ENCODE results near the gene SIRPA. TPM values are rescaled to one million over a fixed set of nuclear protein-coding genes. Genes with fewer than 3 reads are reported as not detected.

SIRPA gene
- total RNA-seq, 2 experiments from 2014 or later = 0.10 to 0.12 TPM

GRCh38 chr20:1858871-1859270 lies 36.3 kb upstream of the SIRPA start:
- H3K9me3 Mint-ChIP-seq = no peaks in the 10 kb centered on the region
- intact Hi-C loops (cut with micrococcal nuclease) = no loop called here
- no peak overlapping the region for H3K4me3 Mint-ChIP-seq
- no peak overlapping the region for H3K27ac Mint-ChIP-seq
- DNase-seq = no peak
- CTCF ChIA-PET = no interaction called here
- peaks cover 4% of the 10 kb centered on the region for H3K27me3 Mint-ChIP-seq (ENCODE audit: low read depth)
- H3K4me1 Mint-ChIP-seq (ENCODE audit: low read depth) = no peaks in the 10 kb centered on the region
- H3K36me3 Mint-ChIP-seq (ENCODE audit: low read depth) = no peaks in the 10 kb centered on the region

GRCh38 chr20:1860446-1860845 lies 34.8 kb upstream of the SIRPA start:
- Mint-ChIP-seq H3K9me3 (no peaks in the 10 kb centered on the region), H3K36me3 (ENCODE audit: low read depth) (no peaks in the 10 kb centered on the region), H3K4me1 (ENCODE audit: low read depth) (no peaks in the 10 kb centered on the region), H3K27ac (no peak overlapping the region), H3K4me3 (no peak overlapping the region), H3K27me3 (ENCODE audit: low read depth) (peaks cover 7% of the 10 kb centered on the region)
- intact Hi-C loops (cut with micrococcal nuclease) = no loop called here
- DNase-seq = no peak
- CTCF ChIA-PET = interaction anchor here (0.7 to 1.0 kb wide), 2 partner anchors 10 to 58 kb away, joined by 3 to 6 read pairs; no protein-coding TSS in a partner anchor

GRCh38 chr20:1861347-1861976 lies 33.7 kb upstream of the SIRPA start:
- H3K4me3 Mint-ChIP-seq = no peak overlapping the region
- H3K9me3 Mint-ChIP-seq = no peaks in the 10 kb centered on the region
- DNase-seq = no peak
- CTCF ChIA-PET = interaction anchor here (1.0 kb wide), 1 partner anchor 9 kb away, joined by 3 read pairs; no protein-coding TSS in a partner anchor
- H3K27me3 Mint-ChIP-seq (ENCODE audit: low read depth) = peaks cover 13% of the 10 kb centered on the region
- intact Hi-C loops (cut with micrococcal nuclease) = no loop called here
- H3K27ac Mint-ChIP-seq = no peak overlapping the region
- no peaks in the 10 kb centered on the region for H3K36me3 Mint-ChIP-seq (ENCODE audit: low read depth)
- H3K4me1 Mint-ChIP-seq (ENCODE audit: low read depth) = no peaks in the 10 kb centered on the region

GRCh38 chr20:1861996-1862662 lies 33.1 kb upstream of the SIRPA start:
- H3K27ac Mint-ChIP-seq = no peak overlapping the region
- H3K36me3 Mint-ChIP-seq (ENCODE audit: low read depth) = no peaks in the 10 kb centered on the region
- DNase-seq = no peak
- intact Hi-C loops (cut with micrococcal nuclease) = no loop called here
- CTCF ChIA-PET = no interaction called here
- no peaks in the 10 kb centered on the region for H3K9me3 Mint-ChIP-seq
- peaks cover 13% of the 10 kb centered on the region for H3K27me3 Mint-ChIP-seq (ENCODE audit: low read depth)
- no peaks in the 10 kb centered on the region for H3K4me1 Mint-ChIP-seq (ENCODE audit: low read depth)
- no peak overlapping the region for H3K4me3 Mint-ChIP-seq

GRCh38 chr20:1862663-1863053 lies 32.5 kb upstream of the SIRPA start:
- Mint-ChIP-seq H3K4me1 (ENCODE audit: low read depth) (no peaks in the 10 kb centered on the region), H3K9me3 (no peaks in the 10 kb centered on the region), H3K36me3 (ENCODE audit: low read depth) (no peaks in the 10 kb centered on the region), H3K27ac (no peak overlapping the region), H3K4me3 (no peak overlapping the region), H3K27me3 (ENCODE audit: low read depth) (peaks cover 13% of the 10 kb centered on the region)
- CTCF ChIA-PET = no interaction called here
- intact Hi-C loops (cut with micrococcal nuclease) = no loop called here
- no peak for DNase-seq

GRCh38 chr20:1863296-1863695 lies 31.9 kb upstream of the SIRPA start:
- intact Hi-C loops (cut with micrococcal nuclease) = no loop called here
- H3K4me1 Mint-ChIP-seq (ENCODE audit: low read depth) = no peaks in the 10 kb centered on the region
- H3K27me3 Mint-ChIP-seq (ENCODE audit: low read depth) = peaks cover 14% of the 10 kb centered on the region
- H3K9me3 Mint-ChIP-seq = no peaks in the 10 kb centered on the region
- no peak overlapping the region for H3K27ac Mint-ChIP-seq
- no peaks in the 10 kb centered on the region for H3K36me3 Mint-ChIP-seq (ENCODE audit: low read depth)
- DNase-seq = no peak
- CTCF ChIA-PET = no interaction called here
- H3K4me3 Mint-ChIP-seq = no peak overlapping the region

GRCh38 chr20:1866834-1867233 lies 28.4 kb upstream of the SIRPA start:
- Mint-ChIP-seq H3K36me3 (ENCODE audit: low read depth) (no peaks in the 10 kb centered on the region), H3K4me3 (no peak overlapping the region), H3K27me3 (ENCODE audit: low read depth) (peaks cover 33% of the 10 kb centered on the region), H3K27ac (no peak overlapping the region), H3K4me1 (ENCODE audit: low read depth) (no peaks in the 10 kb centered on the region), H3K9me3 (no peaks in the 10 kb centered on the region)
- DNase-seq = no peak
- intact Hi-C loops (cut with micrococcal nuclease) = no loop called here
- CTCF ChIA-PET = no interaction called here

- CTCF ChIA-PET = no interaction called here
- Mint-ChIP-seq H3K4me1 (ENCODE audit: low read depth) (no peaks in the 10 kb centered on the region), H3K4me3 (no peak overlapping the region), H3K9me3 (no peaks in the 10 kb centered on the region), H3K27ac (no peak overlapping the region), H3K27me3 (ENCODE audit: low read depth) (peaks cover 33% of the 10 kb centered on the region), H3K36me3 (ENCODE audit: low read depth) (no peaks in the 10 kb centered on the region)
- no peak for DNase-seq
- intact Hi-C loops (cut with micrococcal nuclease) = no loop called here
These were observed 27.5 kb upstream of the SIRPA start for GRCh38 chr20:1867495-1868260.

GRCh38 chr20:1868856-1869255 lies 26.4 kb upstream of the SIRPA start:
- Mint-ChIP-seq H3K27me3 (ENCODE audit: low read depth) (peaks cover 33% of the 10 kb centered on the region), H3K27ac (no peak overlapping the region), H3K4me1 (ENCODE audit: low read depth) (no peaks in the 10 kb centered on the region), H3K36me3 (ENCODE audit: low read depth) (no peaks in the 10 kb centered on the region), H3K4me3 (no peak overlapping the region), H3K9me3 (no peaks in the 10 kb centered on the region)
- intact Hi-C loops (cut with micrococcal nuclease) = no loop called here
- DNase-seq = no peak
- CTCF ChIA-PET = no interaction called here

GRCh38 chr20:1870323-1870722 lies 24.9 kb upstream of the SIRPA start:
- Mint-ChIP-seq H3K4me1 (ENCODE audit: low read depth) (no peaks in the 10 kb centered on the region), H3K4me3 (no peak overlapping the region), H3K27ac (no peak overlapping the region), H3K27me3 (ENCODE audit: low read depth) (peaks cover 32% of the 10 kb centered on the region), H3K9me3 (no peaks in the 10 kb centered on the region), H3K36me3 (ENCODE audit: low read depth) (no peaks in the 10 kb centered on the region)
- CTCF ChIA-PET = interaction anchor here (0.7 to 1.0 kb wide), 2 partner anchors 10 to 93 kb away, joined by 3 read pairs; no protein-coding TSS in a partner anchor
- intact Hi-C loops (cut with micrococcal nuclease) = no loop called here
- no peak for DNase-seq

GRCh38 chr20:1870792-1871550 lies 24.2 kb upstream of the SIRPA start:
- DNase-seq = no peak
- H3K36me3 Mint-ChIP-seq (ENCODE audit: low read depth) = no peaks in the 10 kb centered on the region
- intact Hi-C loops (cut with micrococcal nuclease) = no loop called here
- no peaks in the 10 kb centered on the region for H3K9me3 Mint-ChIP-seq
- CTCF ChIA-PET = interaction anchor here (0.7 to 1.0 kb wide), 2 partner anchors 10 to 94 kb away, joined by 3 read pairs; no protein-coding TSS in a partner anchor
- H3K4me1 Mint-ChIP-seq (ENCODE audit: low read depth) = no peaks in the 10 kb centered on the region
- H3K4me3 Mint-ChIP-seq = no peak overlapping the region
- H3K27ac Mint-ChIP-seq = no peak overlapping the region
- H3K27me3 Mint-ChIP-seq (ENCODE audit: low read depth) = peaks cover 27% of the 10 kb centered on the region

GRCh38 chr20:1871807-1872458 lies 23.3 kb upstream of the SIRPA start:
- peak; percentile 20 for DNase-seq
- CTCF ChIA-PET = no interaction called here
- peaks cover 25% of the 10 kb centered on the region for H3K27me3 Mint-ChIP-seq (ENCODE audit: low read depth)
- no peaks in the 10 kb centered on the region for H3K4me1 Mint-ChIP-seq (ENCODE audit: low read depth)
- H3K9me3 Mint-ChIP-seq = no peaks in the 10 kb centered on the region
- intact Hi-C loops (cut with micrococcal nuclease) = no loop called here
- H3K27ac Mint-ChIP-seq = no peak overlapping the region
- H3K4me3 Mint-ChIP-seq = no peak overlapping the region
- no peaks in the 10 kb centered on the region for H3K36me3 Mint-ChIP-seq (ENCODE audit: low read depth)
